ENCODE measurements around the gene NELFCD.
"Not testable (repeated sequence)": the region's sequence is repeated elsewhere in the genome, so short reads cannot be mapped to it uniquely, and the experiment has no call there.

NELFCD gene

GRCh38 chr20:58963060-58963584, 17.9 kb upstream of the NELFCD start:
- TF ChIP-seq, protein P1, sequence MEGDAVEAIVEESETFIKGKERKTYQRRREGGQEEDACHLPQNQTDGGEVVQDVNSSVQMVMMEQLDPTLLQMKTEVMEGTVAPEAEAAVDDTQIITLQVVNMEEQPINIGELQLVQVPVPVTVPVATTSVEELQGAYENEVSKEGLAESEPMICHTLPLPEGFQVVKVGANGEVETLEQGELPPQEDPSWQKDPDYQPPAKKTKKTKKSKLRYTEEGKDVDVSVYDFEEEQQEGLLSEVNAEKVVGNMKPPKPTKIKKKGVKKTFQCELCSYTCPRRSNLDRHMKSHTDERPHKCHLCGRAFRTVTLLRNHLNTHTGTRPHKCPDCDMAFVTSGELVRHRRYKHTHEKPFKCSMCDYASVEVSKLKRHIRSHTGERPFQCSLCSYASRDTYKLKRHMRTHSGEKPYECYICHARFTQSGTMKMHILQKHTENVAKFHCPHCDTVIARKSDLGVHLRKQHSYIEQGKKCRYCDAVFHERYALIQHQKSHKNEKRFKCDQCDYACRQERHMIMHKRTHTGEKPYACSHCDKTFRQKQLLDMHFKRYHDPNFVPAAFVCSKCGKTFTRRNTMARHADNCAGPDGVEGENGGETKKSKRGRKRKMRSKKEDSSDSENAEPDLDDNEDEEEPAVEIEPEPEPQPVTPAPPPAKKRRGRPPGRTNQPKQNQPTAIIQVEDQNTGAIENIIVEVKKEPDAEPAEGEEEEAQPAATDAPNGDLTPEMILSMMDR (IDR thresholded peaks at IDR 0.05; ENCODE audit: borderline replicate concordance, control extremely low read depth, extremely low read depth, insufficient read depth, missing control alignments), result no peak
- no peak for DNase-seq (ENCODE audit: low spot score)
- in situ Hi-C loops (cut with MboI; ENCODE audit: low sequenced_read_pairs, unreplicated experiment), result no loop called here

- DNase-seq (ENCODE audit: low spot score); in situ Hi-C loops (cut with MboI; ENCODE audit: low sequenced_read_pairs, unreplicated experiment): not testable (repeated sequence)
Observed at GRCh38 chr20:58963922-58964321, 17.1 kb upstream of the NELFCD start.

GRCh38 chr20:58965270-58966064, 15.6 kb upstream of the NELFCD start:
- in situ Hi-C loops (cut with MboI; ENCODE audit: low sequenced_read_pairs, unreplicated experiment), result no loop called here
- DNase-seq (ENCODE audit: low spot score), result no peak
- TF ChIP-seq, protein P1 (IDR thresholded peaks at IDR 0.05; ENCODE audit: borderline replicate concordance, control extremely low read depth, extremely low read depth, insufficient read depth, missing control alignments), result no peak

DNA sequence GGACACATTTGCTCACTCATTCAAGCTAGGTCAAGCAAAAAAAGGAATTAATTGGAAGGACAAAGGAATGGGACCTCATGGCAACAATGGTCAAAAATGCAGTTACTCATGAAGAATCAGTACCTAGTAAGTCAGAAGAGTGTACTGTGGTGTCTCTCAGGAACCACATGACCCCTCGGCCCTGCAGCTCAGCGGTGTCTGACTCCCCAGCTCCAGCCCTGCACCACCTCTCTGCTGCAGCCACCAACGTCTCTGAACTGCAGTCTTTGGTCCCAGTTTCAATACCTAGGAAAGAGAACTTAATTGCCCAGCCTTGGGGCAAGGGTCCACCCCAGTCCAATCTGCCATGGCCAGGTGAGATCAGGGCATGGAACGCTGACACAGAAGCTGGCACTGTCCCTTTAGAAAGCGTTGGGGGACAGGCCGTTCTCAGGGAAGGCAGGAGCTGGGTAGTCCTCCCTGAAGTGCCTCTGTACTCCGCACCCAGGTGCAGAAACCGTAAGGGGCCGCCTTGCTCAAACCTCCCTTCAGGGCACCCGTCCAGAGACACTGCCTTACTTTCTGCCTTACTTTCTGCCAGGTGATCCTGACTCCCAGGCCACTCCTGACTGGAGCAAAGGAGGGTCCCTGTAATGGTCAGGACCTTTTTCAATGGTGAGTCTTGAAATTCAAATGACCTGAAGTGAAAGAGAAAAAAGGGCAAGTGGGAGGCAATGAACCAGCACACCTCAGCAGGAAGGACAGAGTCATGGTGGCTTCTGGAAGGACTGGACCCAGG, 13.2 kb upstream of the NELFCD start:
- TF ChIP-seq, protein P1 (IDR thresholded peaks at IDR 0.05; ENCODE audit: borderline replicate concordance, control extremely low read depth, extremely low read depth, insufficient read depth, missing control alignments), result no peak
- DNase-seq (ENCODE audit: low spot score), result no peak
- in situ Hi-C loops (cut with MboI; ENCODE audit: low sequenced_read_pairs, unreplicated experiment), result no loop called here

DNA sequence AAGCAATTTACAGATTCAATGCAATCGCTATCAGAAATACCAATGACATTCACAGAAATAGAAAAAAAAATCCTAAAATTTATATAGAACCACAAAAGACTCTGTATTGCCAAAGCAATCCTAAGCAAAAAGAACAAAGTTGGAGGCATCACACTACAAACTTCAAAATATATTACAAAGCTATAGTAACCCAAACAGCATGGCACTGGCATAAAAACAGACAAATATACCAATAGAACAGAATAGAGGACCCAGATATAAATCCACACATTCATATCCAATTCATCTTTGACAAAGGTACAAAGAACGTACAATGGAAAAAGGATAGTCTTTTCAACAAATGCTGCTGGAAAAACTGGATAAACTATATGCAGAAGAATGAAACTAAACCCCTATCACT, 11.6 kb upstream of the NELFCD start:
- TF ChIP-seq, protein P1 (IDR thresholded peaks at IDR 0.05; ENCODE audit: borderline replicate concordance, control extremely low read depth, extremely low read depth, insufficient read depth, missing control alignments), result no peak
- DNase-seq (ENCODE audit: low spot score), result no peak
- in situ Hi-C loops (cut with MboI; ENCODE audit: low sequenced_read_pairs, unreplicated experiment), result no loop called here

DNA sequence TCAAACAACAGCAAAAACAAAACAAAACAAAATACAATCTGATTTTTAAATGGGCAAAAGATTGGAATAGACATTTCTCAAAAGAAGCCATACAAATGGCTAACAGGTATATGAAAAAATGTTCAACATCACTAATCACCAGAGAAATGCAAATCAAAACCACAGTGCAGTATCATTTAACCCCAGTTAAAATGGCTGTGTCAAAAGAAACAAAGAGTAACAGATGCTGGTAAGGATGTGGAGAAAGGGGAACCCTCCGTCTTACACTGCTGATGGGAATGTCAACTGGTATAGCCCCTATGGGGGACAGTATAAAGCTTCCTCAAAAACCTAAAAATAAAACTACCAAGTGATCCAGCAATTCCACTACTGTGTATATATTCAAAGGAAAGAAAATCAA, 10.9 kb upstream of the NELFCD start:
- DNase-seq (ENCODE audit: low spot score), result no peak
- in situ Hi-C loops (cut with MboI; ENCODE audit: low sequenced_read_pairs, unreplicated experiment), result no loop called here

More for the DNA sequence above, 10.9 kb upstream of the NELFCD start:
- TF ChIP-seq, protein P1 (IDR thresholded peaks at IDR 0.05; ENCODE audit: borderline replicate concordance, control extremely low read depth, extremely low read depth, insufficient read depth, missing control alignments), result no peak

Measured in GM13976 (cell line).